Keratinocyte (primary cell): ENCODE measurements around the gene TAF1D.

Experiments used
- EZH2 ChIP-seq: IDR thresholded peaks from one replicate; pipeline ENCODE4 v1.6.1; 2012; ENCODE audit warnings: inconsistent platforms, mild to moderate bottlenecking, low read length, moderate library complexity
- TF ChIP-seq, protein P1 (sequence below), 3 experiments: IDR thresholded peaks in 1 of 3; conservative IDR thresholded peaks in 1 of 3; optimal IDR thresholded peaks in 1 of 3; 2 replicates in 2 of 3; 3 replicates in 1 of 3; pipeline versions ENCODE3 to v1.5.1; 2011; ENCODE audit warnings: low read length in 3 of 3, mild to moderate bottlenecking in 3 of 3, moderate library complexity in 2 of 3, control low read depth in 1 of 3, inconsistent platforms in 1 of 3; ENCODE audit not compliant: insufficient read depth in 2 of 3; ENCODE audit errors: extremely low read depth in 1 of 3

DNA sequence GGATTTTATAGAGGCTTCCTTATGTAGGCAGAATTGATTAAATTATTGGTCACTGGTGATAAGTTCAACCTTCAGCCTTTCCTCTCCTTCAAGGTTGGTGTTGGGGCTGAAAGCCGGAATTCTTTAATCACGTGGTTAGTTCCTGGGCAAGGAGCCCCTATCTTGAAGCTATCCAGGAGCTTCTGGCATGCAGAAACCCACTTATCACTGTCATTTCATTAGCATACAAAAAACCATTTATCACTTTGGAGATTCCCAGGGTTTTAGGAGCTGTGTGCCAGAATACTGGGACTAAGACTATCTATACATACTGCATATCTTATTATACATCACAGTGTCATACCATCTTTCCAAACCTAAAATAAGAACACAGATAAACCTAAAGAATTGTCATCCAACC is 24.3 kb upstream of the TAF1D start:
- TF ChIP-seq, protein P1, sequence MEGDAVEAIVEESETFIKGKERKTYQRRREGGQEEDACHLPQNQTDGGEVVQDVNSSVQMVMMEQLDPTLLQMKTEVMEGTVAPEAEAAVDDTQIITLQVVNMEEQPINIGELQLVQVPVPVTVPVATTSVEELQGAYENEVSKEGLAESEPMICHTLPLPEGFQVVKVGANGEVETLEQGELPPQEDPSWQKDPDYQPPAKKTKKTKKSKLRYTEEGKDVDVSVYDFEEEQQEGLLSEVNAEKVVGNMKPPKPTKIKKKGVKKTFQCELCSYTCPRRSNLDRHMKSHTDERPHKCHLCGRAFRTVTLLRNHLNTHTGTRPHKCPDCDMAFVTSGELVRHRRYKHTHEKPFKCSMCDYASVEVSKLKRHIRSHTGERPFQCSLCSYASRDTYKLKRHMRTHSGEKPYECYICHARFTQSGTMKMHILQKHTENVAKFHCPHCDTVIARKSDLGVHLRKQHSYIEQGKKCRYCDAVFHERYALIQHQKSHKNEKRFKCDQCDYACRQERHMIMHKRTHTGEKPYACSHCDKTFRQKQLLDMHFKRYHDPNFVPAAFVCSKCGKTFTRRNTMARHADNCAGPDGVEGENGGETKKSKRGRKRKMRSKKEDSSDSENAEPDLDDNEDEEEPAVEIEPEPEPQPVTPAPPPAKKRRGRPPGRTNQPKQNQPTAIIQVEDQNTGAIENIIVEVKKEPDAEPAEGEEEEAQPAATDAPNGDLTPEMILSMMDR (optimal IDR thresholded peaks at IDR 0.05 in 1 of 3, IDR thresholded peaks at IDR 0.05 in 1 of 3, conservative IDR thresholded peaks at IDR 0.05 in 1 of 3; ENCODE audit: extremely low read depth in 1 of 3, insufficient read depth in 2 of 3, low read length in 3 of 3): no peak
- no peak for TF ChIP-seq EZH2
